Measurements from ENCODE around the gene C11orf86.

GRCh38 chr11:66966351-66966750 lies 8.8 kb upstream of the C11orf86 start:
- TF ChIP-seq CTCF (IDR thresholded peaks at IDR 0.05; ENCODE audit: insufficient read depth, low read depth, low read length) (no peak), EZH2 (IDR thresholded peaks at IDR 0.05; ENCODE audit: insufficient read depth, low read length) (no peak)
